Activated naive CD4-positive, alpha-beta T cell treated with anti-CD3 and anti-CD28 coated beads, Interleukin-2, amount 50 U/mL, for 16 hours (primary cell): ENCODE results near the gene CAPRIN1.
"Not testable (repeated sequence)": the region's sequence is repeated elsewhere in the genome, so short reads cannot be mapped to it uniquely, and the experiment has no call there.

ENCODE experiments used
- DNase-seq: peaks from one replicate; pipeline ENCODE4 v3.0.0-alpha.2; 2020

CAPRIN1 gene

GRCh38 chr11:34052608-34053160, 1.2 kb downstream of the CAPRIN1 start:
- DNase-seq: peak; percentile 39

- DNase-seq: peak; percentile 85
These were observed 1.7 kb downstream of the CAPRIN1 start for GRCh38 chr11:34053161-34053686.

DNA sequence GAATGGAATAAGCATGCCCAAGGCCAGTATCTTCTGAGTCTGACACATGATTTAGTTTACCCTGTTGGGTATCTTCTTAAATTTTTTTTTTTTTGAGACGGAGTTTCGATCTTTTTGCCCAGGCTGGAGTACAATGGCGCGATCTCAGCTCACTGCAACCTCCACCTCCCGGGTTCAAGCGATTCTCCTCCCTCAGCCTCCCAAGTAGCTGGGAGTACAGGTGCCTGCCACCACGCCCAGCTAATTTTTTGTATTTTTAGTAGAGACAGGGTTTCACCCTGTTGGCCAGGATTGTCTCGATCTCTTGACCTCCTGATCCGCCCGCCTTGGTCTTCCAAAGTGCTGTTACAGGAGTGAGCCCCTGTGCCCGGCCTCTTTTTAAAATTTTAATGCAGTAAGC, 2.8 kb downstream of the CAPRIN1 start:
- not testable (repeated sequence) for DNase-seq

DNA sequence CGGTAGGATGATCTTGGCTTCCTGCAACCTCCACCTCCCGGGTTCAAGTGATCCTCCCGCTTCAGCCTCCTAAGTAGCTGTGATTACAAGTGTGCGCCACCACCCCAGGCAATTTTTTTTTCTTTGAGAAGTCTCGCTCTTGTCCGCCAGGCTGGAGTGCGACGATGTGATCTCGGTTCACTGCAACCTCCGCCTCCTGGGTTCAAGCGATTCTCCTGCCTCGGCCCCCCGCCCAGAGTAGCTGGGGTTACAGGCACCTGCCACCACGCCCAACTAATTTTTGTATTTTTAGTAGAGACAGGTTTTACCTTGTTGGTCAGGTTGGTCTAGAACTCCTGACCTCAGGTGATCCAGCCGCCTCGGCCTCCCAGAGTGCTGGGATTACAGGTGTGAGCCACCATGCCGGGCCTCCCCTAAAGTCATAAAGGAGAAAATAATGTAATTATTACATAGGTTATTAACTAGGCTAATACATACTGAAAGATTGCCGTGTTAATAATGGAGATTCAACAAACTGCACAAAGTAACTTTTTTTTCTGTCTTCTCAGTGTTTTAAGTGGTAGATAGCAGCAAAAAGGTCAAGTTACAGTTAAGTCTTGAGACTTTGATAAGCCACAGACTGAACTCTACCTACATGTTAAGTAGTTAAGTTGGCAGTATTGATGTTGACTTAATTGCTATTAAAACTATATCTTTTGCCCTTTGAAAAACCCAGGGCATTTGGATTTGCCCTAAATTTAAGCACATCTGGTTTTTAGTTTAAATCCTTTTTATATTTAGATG, 3.9 kb downstream of the CAPRIN1 start:
- DNase-seq: no peak

DNA sequence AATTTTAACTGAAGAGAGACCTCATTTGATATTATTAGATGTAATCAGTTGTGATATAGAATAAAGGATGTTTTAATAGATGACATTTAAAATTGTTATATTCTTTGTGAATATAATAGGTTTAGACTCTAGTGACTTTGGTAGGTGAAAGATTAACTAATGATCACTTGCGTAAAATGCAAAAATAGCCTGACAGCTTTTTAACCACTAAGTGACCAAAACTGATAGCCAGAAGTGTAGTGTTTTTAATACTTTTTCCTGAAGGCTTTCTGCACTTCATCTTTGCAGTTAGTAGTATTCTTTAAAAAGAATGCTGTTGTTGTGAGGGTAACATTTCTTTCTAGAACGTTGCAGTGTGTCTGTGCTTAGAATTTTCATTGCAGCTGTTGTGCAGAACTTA, 5.1 kb downstream of the CAPRIN1 start:
- no peak for DNase-seq

DNA sequence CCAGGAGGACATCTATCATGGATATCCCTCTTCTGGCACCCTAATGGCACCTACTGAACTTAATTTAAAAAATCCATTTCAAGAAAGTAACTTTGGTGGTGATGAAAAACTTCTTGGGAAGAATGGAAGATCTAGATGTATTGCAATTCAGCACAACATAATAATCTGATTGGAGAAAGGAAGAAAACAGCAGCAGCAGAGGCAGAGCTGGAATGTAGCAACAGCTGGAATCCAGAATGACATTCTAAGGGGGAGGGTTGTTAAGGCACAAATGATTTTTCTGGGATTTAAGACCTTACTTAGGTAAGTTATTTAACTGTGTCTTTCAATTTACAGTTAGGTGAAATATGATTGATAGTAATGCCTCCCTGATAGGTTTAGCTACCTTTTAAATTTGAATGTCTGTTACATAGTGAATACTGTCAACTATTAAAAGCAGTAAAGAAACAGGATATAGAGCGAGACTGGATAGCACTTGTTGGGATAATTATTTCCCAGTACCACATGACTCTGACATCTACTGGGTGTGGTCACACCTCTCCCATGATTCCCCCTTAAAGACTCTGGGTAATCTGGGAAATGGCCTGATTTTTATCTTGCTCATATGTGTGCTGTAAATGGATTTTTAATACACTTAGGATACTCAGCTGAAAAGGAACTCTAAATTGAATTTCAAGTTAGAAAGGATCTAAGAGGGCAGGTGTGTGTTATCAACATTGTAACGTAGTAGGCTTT, 11.7 kb downstream of the CAPRIN1 start:
- no peak for DNase-seq

DNA sequence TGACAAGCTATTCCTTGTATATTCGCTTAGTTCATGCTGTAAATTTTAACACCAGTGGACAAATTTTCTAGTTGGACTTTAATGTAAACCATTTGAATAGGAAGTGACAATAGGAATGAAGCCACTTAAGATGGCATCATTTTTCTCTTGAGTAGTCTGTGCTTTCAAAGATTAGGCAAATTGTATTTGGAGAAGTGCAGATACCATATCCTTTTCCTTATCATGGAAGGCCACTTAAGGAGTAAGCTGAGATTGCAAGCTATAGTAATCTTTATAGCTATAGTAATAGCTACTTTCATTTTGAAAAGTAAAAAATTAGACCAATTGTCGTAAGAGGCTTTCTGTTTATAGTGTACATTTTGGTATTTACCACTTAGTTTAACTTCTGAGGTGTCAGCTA, 12.8 kb downstream of the CAPRIN1 start:
- no peak for DNase-seq

GRCh38 chr11:34065505-34066203, 14.1 kb downstream of the CAPRIN1 start:
- no peak for DNase-seq

- DNase-seq: not testable (repeated sequence)
These were observed 15.2 kb downstream of the CAPRIN1 start for GRCh38 chr11:34066766-34067165.

DNA sequence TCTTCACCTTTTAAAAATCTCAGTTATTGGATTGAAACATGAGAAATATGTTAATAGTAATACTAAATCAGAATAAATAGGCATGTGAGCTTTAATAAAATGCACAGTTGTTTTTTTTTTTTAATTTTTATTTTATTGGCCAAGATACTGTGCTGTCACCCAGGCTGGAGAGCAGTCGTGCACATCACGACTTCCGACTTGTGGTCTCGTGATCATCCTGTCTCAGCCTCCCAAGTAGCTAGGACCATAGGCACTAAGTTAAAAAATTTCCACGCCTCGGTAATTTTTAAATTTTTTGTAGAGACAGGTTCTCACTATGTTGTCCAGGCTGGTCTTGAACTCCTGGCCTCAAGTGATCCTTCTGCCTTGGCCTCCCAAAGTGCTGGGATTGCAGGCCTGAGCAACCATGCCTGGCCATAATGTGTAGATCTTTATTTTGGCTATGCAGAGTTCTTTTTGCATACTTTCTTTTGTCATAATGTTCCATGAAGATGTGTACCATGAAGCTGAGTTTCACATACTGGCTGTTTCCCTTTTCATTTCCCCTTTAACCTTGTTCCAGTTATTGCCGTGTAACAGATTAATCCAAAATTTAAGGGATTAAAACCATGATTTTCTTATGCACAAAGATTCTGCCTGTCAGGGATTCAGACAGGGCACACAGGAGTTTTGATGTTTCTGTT, 16.0 kb downstream of the CAPRIN1 start:
- no peak for DNase-seq

- no peak for DNase-seq
These were observed 16.6 kb downstream of the CAPRIN1 start for GRCh38 chr11:34068111-34068510.

DNA sequence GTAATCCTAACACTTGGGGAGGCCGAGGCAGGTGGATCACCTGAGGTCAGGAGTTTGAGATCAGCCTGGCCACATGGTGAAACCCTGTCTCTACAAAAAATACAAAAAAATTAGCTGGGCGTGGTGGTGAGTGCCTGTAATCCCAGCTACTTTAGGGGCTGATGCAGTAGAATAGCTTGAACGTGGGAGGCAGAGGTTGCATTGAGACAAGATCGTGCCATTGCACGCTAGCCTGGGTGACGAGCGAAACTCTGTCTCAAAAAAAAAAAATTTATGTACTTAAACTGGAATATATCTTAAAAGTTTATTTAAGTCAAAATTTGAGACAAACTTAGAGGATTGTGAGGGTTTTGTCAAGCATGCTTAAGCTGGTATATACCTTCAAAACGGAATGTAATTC, 19.8 kb downstream of the CAPRIN1 start:
- DNase-seq: not testable (repeated sequence)

DNA sequence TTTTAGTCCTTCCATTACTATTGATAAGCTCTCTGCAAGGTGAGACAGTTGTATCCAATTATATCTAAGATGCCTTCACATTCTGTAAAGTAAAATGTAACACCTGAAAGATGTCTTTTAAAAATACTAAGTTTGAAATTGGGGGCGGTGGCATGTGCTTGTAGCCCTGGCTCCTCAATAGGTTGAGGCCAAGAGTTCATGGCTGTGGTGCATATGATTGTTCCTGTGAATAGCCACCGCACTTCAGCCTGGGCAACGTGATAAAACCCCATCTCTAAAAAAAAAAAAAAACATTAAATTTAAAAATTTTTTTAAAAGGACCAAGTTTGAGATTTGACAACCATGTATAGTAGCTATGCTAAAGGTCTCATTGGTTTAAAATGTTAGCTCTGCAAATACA, 20.5 kb downstream of the CAPRIN1 start:
- DNase-seq: no peak

GRCh38 chr11:34072832-34073231, 21.3 kb downstream of the CAPRIN1 start:
- DNase-seq: no peak

- no peak for DNase-seq
These were observed 22.9 kb downstream of the CAPRIN1 start for GRCh38 chr11:34074391-34074790.

- no peak for DNase-seq
These were observed 23.8 kb downstream of the CAPRIN1 start for GRCh38 chr11:34075178-34075820.

- no peak for DNase-seq
These were observed 29.1 kb downstream of the CAPRIN1 start for GRCh38 chr11:34080609-34081008.

GRCh38 chr11:34084637-34085036, 33.1 kb downstream of the CAPRIN1 start:
- no peak for DNase-seq

GRCh38 chr11:34086554-34087283, 35.2 kb downstream of the CAPRIN1 start:
- DNase-seq: no peak

DNA sequence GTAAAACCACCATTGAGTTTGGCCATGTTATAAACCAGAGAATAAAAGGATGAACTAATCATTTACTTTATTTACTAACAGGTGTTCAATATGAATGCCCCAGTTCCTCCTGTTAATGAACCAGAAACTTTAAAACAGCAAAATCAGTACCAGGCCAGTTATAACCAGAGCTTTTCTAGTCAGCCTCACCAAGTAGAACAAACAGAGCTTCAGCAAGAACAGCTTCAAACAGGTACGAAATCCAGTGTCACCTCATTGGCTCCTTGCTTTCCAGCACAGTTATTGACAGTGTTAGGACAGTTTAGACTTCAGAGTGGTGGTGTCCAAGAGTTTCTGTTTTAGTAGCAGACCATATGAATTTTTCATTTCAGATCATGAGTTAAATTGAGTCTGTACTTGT, 40.3 kb downstream of the CAPRIN1 start:
- DNase-seq: no peak

DNA sequence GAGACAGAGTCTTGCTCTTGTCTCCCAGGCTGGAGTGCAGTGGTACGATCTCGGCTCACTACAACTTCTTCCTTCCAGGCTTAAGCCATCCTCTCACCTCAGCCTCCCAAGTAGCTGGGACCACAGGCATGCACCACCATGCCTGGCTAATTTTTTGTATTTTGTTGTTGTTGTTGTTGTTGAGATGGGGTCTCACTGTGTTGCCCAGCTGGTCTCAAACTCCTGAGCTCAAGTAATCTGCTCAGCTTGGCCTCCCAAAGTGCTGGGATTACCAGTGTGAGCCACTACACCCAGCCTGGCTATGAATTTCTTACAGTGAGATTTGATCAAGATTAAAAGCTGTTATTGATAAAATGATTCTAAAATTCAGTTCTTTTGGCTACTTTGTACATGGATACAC, 43.4 kb downstream of the CAPRIN1 start:
- not testable (repeated sequence) for DNase-seq
